DND-41 (cell line): ENCODE measurements around the gene SUSD4.

Experiments used
- EZH2 ChIP-seq: IDR thresholded peaks from 3 replicates; pipeline ENCODE4 v1.6.1; 2012; ENCODE audit warnings: borderline replicate concordance, low read depth, mild to moderate bottlenecking, moderate library complexity, low read length, inconsistent platforms; ENCODE audit not compliant: severe bottlenecking
- TF ChIP-seq, protein P1 (sequence below): IDR thresholded peaks from 2 replicates; pipeline ENCODE4 v1.5.1; 2012; ENCODE audit warnings: borderline replicate concordance, low read length, moderate library complexity, mild to moderate bottlenecking; ENCODE audit not compliant: poor library complexity, severe bottlenecking; ENCODE audit errors: extremely low read depth

DNA sequence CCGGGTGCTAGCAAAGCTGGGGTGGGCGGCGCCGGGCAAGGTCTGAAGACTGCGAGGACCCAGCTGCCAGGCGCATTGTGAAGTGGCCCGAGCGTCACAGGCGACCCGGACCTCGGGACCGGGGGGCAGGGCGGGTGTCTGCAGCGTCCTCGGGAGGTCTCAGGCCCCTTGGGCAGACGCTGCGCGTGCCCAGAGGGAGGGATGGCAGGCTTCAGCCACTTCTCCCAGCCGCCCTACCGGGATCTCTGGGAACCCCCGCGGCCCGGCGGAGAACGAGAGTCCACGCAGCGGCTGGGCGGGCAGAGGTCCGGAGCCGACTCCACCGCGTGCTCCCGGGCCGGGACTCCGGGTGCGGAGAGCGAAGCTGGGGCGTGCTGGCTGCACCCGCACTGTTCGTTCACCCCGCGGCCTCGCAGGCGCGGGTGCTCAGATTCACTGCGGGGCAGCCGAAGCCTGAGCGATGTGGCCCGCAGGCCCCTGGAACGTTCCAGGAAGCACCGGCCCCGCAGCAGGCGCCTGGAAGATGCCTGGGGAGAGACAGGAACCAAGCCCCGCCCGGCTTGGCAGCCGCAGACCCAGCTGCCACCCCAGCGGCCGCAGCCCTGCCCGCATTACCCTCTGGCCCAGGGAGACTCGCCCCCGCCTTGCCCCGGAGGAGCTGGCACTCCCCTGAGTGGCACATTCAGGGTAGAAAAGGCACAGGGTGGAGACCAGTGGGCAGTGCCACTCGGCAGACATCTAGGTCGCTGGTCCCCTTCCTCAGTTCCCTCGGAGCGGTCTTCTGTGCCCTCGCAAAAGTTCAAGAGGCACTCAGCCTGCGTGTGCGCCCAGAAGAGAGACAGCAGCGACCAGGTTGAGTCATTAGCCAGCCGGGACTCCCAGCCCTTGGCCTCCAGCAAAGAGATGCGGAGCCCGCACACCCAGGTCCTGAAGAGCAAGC is 29.6 kb upstream of the SUSD4 start, which contains the start of gene CCDC185:
- TF ChIP-seq, protein P1, sequence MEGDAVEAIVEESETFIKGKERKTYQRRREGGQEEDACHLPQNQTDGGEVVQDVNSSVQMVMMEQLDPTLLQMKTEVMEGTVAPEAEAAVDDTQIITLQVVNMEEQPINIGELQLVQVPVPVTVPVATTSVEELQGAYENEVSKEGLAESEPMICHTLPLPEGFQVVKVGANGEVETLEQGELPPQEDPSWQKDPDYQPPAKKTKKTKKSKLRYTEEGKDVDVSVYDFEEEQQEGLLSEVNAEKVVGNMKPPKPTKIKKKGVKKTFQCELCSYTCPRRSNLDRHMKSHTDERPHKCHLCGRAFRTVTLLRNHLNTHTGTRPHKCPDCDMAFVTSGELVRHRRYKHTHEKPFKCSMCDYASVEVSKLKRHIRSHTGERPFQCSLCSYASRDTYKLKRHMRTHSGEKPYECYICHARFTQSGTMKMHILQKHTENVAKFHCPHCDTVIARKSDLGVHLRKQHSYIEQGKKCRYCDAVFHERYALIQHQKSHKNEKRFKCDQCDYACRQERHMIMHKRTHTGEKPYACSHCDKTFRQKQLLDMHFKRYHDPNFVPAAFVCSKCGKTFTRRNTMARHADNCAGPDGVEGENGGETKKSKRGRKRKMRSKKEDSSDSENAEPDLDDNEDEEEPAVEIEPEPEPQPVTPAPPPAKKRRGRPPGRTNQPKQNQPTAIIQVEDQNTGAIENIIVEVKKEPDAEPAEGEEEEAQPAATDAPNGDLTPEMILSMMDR: no peak
- no peak for TF ChIP-seq EZH2
